Measurements from ENCODE around the gene ZNF618.
A peak's percentile ranks its signal among the peaks of the same experiment; 100 is the strongest.

ZNF618 gene

GRCh38 chr9:113876151-113876992 lies at the start of gene ZNF618:
TSS of gene ZNF618 (plus strand) at chr9:113876309. CDS start at chr9:113876381, 72 bp downstream.
- DNase-seq, result peak; percentile 5 to 6

- DNase-seq, result no peak
These were observed 47.9 kb upstream of the ZNF618 start for GRCh38 chr9:113828221-113828620.

GRCh38 chr9:113837334-113837733 lies 38.8 kb upstream of the ZNF618 start:
- DNase-seq, result no peak

- DNase-seq, result no peak
These were observed 34.0 kb upstream of the ZNF618 start for GRCh38 chr9:113842086-113842485.

- no peak for DNase-seq
These were observed 31.6 kb upstream of the ZNF618 start for GRCh38 chr9:113844466-113844865.

GRCh38 chr9:113851359-113851758 lies 24.8 kb upstream of the ZNF618 start:
- DNase-seq, result no peak

- DNase-seq, result no peak
These were observed 24.2 kb upstream of the ZNF618 start for GRCh38 chr9:113851873-113852272.

- DNase-seq, result no peak
These were observed 22.8 kb upstream of the ZNF618 start for GRCh38 chr9:113853333-113853732.

GRCh38 chr9:113854310-113854709 lies 21.8 kb upstream of the ZNF618 start:
- no peak for DNase-seq

- peak in 1 of 2 donors; percentile 24 for DNase-seq
These were observed 18.2 kb upstream of the ZNF618 start for GRCh38 chr9:113857875-113858274.

GRCh38 chr9:113858282-113858681 lies 17.8 kb upstream of the ZNF618 start:
- no peak for DNase-seq

GRCh38 chr9:113863345-113863744 lies 12.8 kb upstream of the ZNF618 start:
- no peak for DNase-seq

- no peak for DNase-seq
These were observed 7.6 kb upstream of the ZNF618 start for GRCh38 chr9:113868501-113868900.

- no peak for DNase-seq
These were observed 3.5 kb upstream of the ZNF618 start for GRCh38 chr9:113872485-113873143.

GRCh38 chr9:113873446-113873845 lies 2.7 kb upstream of the ZNF618 start:
- DNase-seq, result no peak

- DNase-seq, result no peak
These were observed 2.2 kb upstream of the ZNF618 start for GRCh38 chr9:113873926-113874325.

- no peak for DNase-seq
These were observed 504 bp upstream of the ZNF618 start for GRCh38 chr9:113875459-113876150.

GRCh38 chr9:113876993-113877368 lies 872 bp downstream of the ZNF618 start:
- DNase-seq, result no peak

GRCh38 chr9:113879318-113879717 lies 3.2 kb downstream of the ZNF618 start:
- DNase-seq, result no peak

GRCh38 chr9:113879911-113880310 lies 3.8 kb downstream of the ZNF618 start:
- no peak for DNase-seq

GRCh38 chr9:113882181-113882580 lies 6.1 kb downstream of the ZNF618 start:
- DNase-seq, result no peak

- DNase-seq, result no peak
These were observed 6.6 kb downstream of the ZNF618 start for GRCh38 chr9:113882636-113883164.
